Prostate gland (tissue), 2 donors: ENCODE data around the gene STX19. TPM values are rescaled to one million over a fixed set of nuclear protein-coding genes. Genes with fewer than 3 reads are reported as not detected.
A peak's percentile ranks its signal among the peaks of the same experiment; 100 is the strongest.
"Not testable (repeated sequence)": the region's sequence is repeated elsewhere in the genome, so short reads cannot be mapped to it uniquely, and the experiment has no call there.

Experiments
- DNase-seq: peaks from one replicate; pipeline ENCODE4 v3.0.0-alpha.2; 2019; ENCODE audit warnings: low spot score
- H3K27ac ChIP-seq, 2 donors: fragments of 200-600 bp; sonication (generic); 2 replicates each; pipeline ENCODE4 v1.5.1; 2017 to 2019
- H3K27me3 ChIP-seq: fragments of 200-600 bp; sonication (generic); replicated peaks from 2 replicates; pipeline ENCODE4 v1.5.1; 2019; ENCODE audit not compliant: insufficient read depth
- H3K36me3 ChIP-seq, 2 donors: fragments of 200-600 bp; sonication (generic); 1 replicate in 1 of 2; 2 replicates in 1 of 2; pipeline versions ENCODE4 v1.5.1 to v1.8.1; 2017 to 2019
- H3K4me1 ChIP-seq: fragments of 200-600 bp; sonication (generic); replicated peaks from 2 replicates; pipeline ENCODE4 v1.5.1; 2019
- H3K4me3 ChIP-seq, 2 donors: fragments of 200-600 bp; sonication (generic); 2 replicates each; pipeline ENCODE4 v1.5.1; 2017 to 2019
- H3K9me3 ChIP-seq: fragments of 200-600 bp; sonication (generic); 2 replicates; pipeline ENCODE4 v1.5.1; 2017
- CTCF ChIP-seq, 4 experiments: fragments of 200-600 bp in 2 of 4; fragments of 450-650 bp in 2 of 4; sonication (generic) in 2 of 4; IDR thresholded peaks; 1 replicate in 3 of 4; 2 replicates in 1 of 4; pipeline ENCODE4 v1.5.1; 2016 to 2019; ENCODE audit warnings: antibody characterized with exemption in 4 of 4, mild to moderate bottlenecking in 2 of 4, moderate library complexity in 2 of 4
- POLR2A ChIP-seq: fragments of 450-650 bp; IDR thresholded peaks from one replicate; pipeline ENCODE4 v1.6.1; 2016; ENCODE audit warnings: antibody characterized with exemption, mild to moderate bottlenecking
- POLR2AphosphoS5 ChIP-seq: sonication (generic); formaldehyde crosslinking; IDR thresholded peaks from one replicate; pipeline ENCODE4 v1.6.1; 2017; ENCODE audit warnings: antibody characterized with exemption
- WGBS: methylation state at CpG from one replicate; pipeline ENCODE4 v1.1.5; 2018; 5-methylcytosine and 5-hydroxymethylcytosine counted together
- intact Hi-C: fragments of 100-400 bp; cut with DNase I; formaldehyde crosslinking; loops from one replicate; pipeline ENCODE4 v1.14.2; 2022
- total RNA-seq, 2 donors: library from RNA; depleted of rRNA; stranded (reverse); fragments of >200 nt; gene quantifications; one replicate each; pipeline ENCODE4 v1.1.0, GENCODE V29; 2016

Gene STX19
- total RNA-seq, 2 donors from 2014 or later, result 3.6 TPM; not detected in 1

- Histone ChIP-seq H3K4me3 (no peak overlapping the region), H3K4me1 (no peaks in the 10 kb centered on the region), H3K36me3 (no peaks in the 10 kb centered on the region), H3K9me3 (no peaks in the 10 kb centered on the region), H3K27me3 (no peaks in the 10 kb centered on the region), H3K27ac (no peak overlapping the region)
- no peak for DNase-seq
- WGBS, result 90% methylated on average over 2 of the region's 2 CpGs
- no peak for TF ChIP-seq CTCF (IDR thresholded peaks at IDR 0.05)
- no peak for TF ChIP-seq POLR2AphosphoS5
- no peak for TF ChIP-seq POLR2A
- intact Hi-C loops, result no loop called here
These were observed 20.9 kb upstream of the STX19 start for GRCh38 chr3:94049267-94049666.

GRCh38 chr3:94046533-94046932, 18.1 kb upstream of the STX19 start:
- no peaks in the 10 kb centered on the region for H3K9me3 ChIP-seq
- H3K4me3 ChIP-seq, result no peak overlapping the region
- H3K27ac ChIP-seq, result no peak overlapping the region
- TF ChIP-seq CTCF (IDR thresholded peaks at IDR 0.05) (no peak), POLR2A (no peak), POLR2AphosphoS5 (no peak)
- no peaks in the 10 kb centered on the region for H3K4me1 ChIP-seq
- intact Hi-C loops, result no loop called here
- H3K27me3 ChIP-seq, result no peaks in the 10 kb centered on the region
- H3K36me3 ChIP-seq, result no peaks in the 10 kb centered on the region
- no peak for DNase-seq
- 96% methylated on average over 2 of the region's 2 CpGs for WGBS

GRCh38 chr3:94044100-94044936, 15.9 kb upstream of the STX19 start:
- H3K4me3 ChIP-seq, H3K27ac ChIP-seq, H3K4me1 ChIP-seq, H3K27me3 ChIP-seq, H3K9me3 ChIP-seq, H3K36me3 ChIP-seq, DNase-seq, intact Hi-C loops: not testable (repeated sequence)
- WGBS, result 94% methylated on average over 50 of the region's 61 CpGs

GRCh38 chr3:94043285-94043684, 14.9 kb upstream of the STX19 start:
- no peaks in the 10 kb centered on the region for H3K4me1 ChIP-seq
- H3K36me3 ChIP-seq, result no peaks in the 10 kb centered on the region
- H3K27me3 ChIP-seq, result no peaks in the 10 kb centered on the region
- no peak overlapping the region for H3K27ac ChIP-seq
- intact Hi-C loops, result no loop called here
- WGBS, result 82% methylated on average over 1 of the region's 1 CpG
- H3K4me3 ChIP-seq, result no peak overlapping the region
- no peak for TF ChIP-seq CTCF (IDR thresholded peaks at IDR 0.05)
- TF ChIP-seq POLR2AphosphoS5, result no peak
- no peak for TF ChIP-seq POLR2A
- H3K9me3 ChIP-seq, result no peaks in the 10 kb centered on the region
- DNase-seq, result no peak

GRCh38 chr3:94036909-94037507, 8.6 kb upstream of the STX19 start:
- intact Hi-C loops, result no loop called here
- no peak for TF ChIP-seq POLR2A
- TF ChIP-seq CTCF (IDR thresholded peaks at IDR 0.05), result peak in 2 of 4 experiments; percentile 6 to 33
- no peaks in the 10 kb centered on the region for H3K27me3 ChIP-seq
- H3K27ac ChIP-seq, result no peak overlapping the region
- H3K36me3 ChIP-seq, result no peaks in the 10 kb centered on the region
- no peaks in the 10 kb centered on the region for H3K4me1 ChIP-seq
- DNase-seq, result no peak
- H3K4me3 ChIP-seq, result no peak overlapping the region
- H3K9me3 ChIP-seq, result no peaks in the 10 kb centered on the region
- WGBS, result 82% methylated on average over 3 of the region's 3 CpGs
